ENCODE measurements around the gene NR3C1. TPM values are rescaled to one million over a fixed set of nuclear protein-coding genes. Genes with fewer than 3 reads are reported as not detected.

The NR3C1 gene
- total and polyA plus RNA-seq, 2 of the 4 experiments (the other 2 are of a cell fraction): 13.7 to 77.4 TPM

DNA sequence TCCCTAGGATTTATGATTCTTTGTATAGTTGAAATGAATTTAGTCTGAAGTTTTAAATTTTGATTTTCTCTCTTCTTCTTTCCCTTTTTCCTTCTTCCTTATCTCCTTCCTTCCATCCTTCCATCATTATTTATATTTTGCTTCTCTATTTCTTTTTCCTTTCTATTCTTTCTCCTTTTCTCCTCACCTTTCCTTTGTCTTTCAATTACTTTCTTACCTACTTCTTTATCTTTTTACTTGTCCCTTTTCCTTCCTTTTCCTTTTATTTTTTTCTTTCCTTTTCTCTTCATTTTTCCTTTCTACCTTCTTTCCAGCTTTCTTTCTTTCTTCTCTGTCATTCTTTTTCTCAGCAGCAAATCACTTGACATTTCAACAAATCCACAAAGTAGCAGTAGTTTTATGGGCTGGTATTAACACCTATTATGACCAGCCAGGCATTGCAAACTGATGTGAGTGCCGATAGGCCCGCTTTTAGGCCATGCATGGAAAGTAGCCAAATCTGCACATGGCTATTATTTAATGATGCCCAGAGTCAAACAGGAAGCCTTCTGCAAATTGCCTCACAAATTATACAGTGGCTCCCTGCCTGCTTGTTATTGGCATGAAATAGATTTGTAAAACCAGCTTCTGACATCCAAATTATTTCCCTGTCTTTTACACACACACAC is 37.1 kb upstream of the NR3C1 start:
- Histone ChIP-seq H3K36me3 (ENCODE audit: control insufficient read depth, insufficient read depth, low read length) (no peaks in the 10 kb centered on the region), H3K27me3 (ENCODE audit: control insufficient read depth, insufficient read depth, low read length) (no peaks in the 10 kb centered on the region), H2AFZ (replicated peaks; ENCODE audit: low read length, poor library complexity) (no peak overlapping the region), H2BK20ac (ENCODE audit: low read depth, low read length) (no peak overlapping the region), H3K79me1 (ENCODE audit: low read depth in 1 of 2, low read length in 2 of 2) (no peaks in the 10 kb centered on the region), H4K5ac (ENCODE audit: low read depth, low read length) (no peak overlapping the region), H3K4me3 (ENCODE audit: insufficient read depth, low read depth, low read length) (no peak overlapping the region), H2BK120ac (ENCODE audit: low read depth, low read length) (no peak overlapping the region), H3K9me3 (ENCODE audit: control insufficient read depth, insufficient read depth, low read length) (no peaks in the 10 kb centered on the region), H4K8ac (ENCODE audit: low read depth in 2 of 2, low read length in 2 of 2) (no peak overlapping the region), H4K91ac (ENCODE audit: insufficient read depth, low read depth, low read length) (no peak overlapping the region), H3K14ac (replicated peaks; ENCODE audit: low read depth, low read length) (no peak overlapping the region), H2AK5ac (ENCODE audit: low read depth, low read length) (no peak overlapping the region), H2BK5ac (ENCODE audit: low read depth, low read length, poor library complexity, severe bottlenecking) (no peak overlapping the region), H3K9me1 (ENCODE audit: insufficient read depth, low read length) (0 out of 2 replicates have a peak, but pooled peaks cover 4% of the 10 kb centered on the region), H4K20me1 (ENCODE audit: insufficient read depth, low read length) (no peaks in the 10 kb centered on the region), H2AK9ac (replicated peaks; ENCODE audit: low read depth, low read length, poor library complexity) (no peak overlapping the region), H3K9ac (ENCODE audit: low read depth, low read length) (no peak overlapping the region), H3K4ac (ENCODE audit: low read depth, low read length) (no peak overlapping the region), H3K4me1 (ENCODE audit: control insufficient read depth, insufficient read depth, low read length) (no peaks in the 10 kb centered on the region; the same call in 1 of the 2 replicates), H3K27ac (ENCODE audit: insufficient read depth, low read length) (no peak overlapping the region), H3K56ac (ENCODE audit: extremely low read depth, insufficient read depth, low read length) (no peak overlapping the region), H3K23ac (ENCODE audit: low read depth, low read length) (no peak overlapping the region), H3K4me2 (ENCODE audit: low read depth, low read length) (no peak overlapping the region), H2BK15ac (ENCODE audit: low read depth, low read length) (no peak overlapping the region), H3K18ac (ENCODE audit: low read depth, low read length) (no peak overlapping the region)
- ATAC-seq (ENCODE audit: low read depth): no peak
- no peak for DNase-seq
- WGBS, 2 experiments (ENCODE audit: extremely low coverage in 2 of 2, insufficient read length in 1 of 2): no CpG with 5 or more reads among the region's 2 CpGs
- CTCF ChIA-PET: interaction anchor here (1.2 kb wide), 1 partner anchor 8 kb away, joined by 3 read pairs; no protein-coding TSS in a partner anchor
- in situ Hi-C loops (cut with MboI; ENCODE audit: low sequenced_read_pairs) (no loop called here), intact Hi-C loops (cut with micrococcal nuclease) (no loop called here), dilution Hi-C loops (cut with HindIII; ENCODE audit: low sequenced_read_pairs, unreplicated experiment) (no loop called here)
- TF ChIP-seq CEBPB (IDR thresholded peaks at IDR 0.05; ENCODE audit: low read depth, low read length): no peak
- TF ChIP-seq BHLHE40 (IDR thresholded peaks at IDR 0.05; ENCODE audit: low read depth, low read length): no peak
- no peak for TF ChIP-seq RFX5 (IDR thresholded peaks at IDR 0.05; ENCODE audit: low read depth, low read length)
- no peak for TF ChIP-seq CHD1 (IDR thresholded peaks at IDR 0.05; ENCODE audit: low read depth, low read length)
- TF ChIP-seq SMC3 (IDR thresholded peaks at IDR 0.05; ENCODE audit: low read depth, low read length): no peak
- TF ChIP-seq, protein P1, sequence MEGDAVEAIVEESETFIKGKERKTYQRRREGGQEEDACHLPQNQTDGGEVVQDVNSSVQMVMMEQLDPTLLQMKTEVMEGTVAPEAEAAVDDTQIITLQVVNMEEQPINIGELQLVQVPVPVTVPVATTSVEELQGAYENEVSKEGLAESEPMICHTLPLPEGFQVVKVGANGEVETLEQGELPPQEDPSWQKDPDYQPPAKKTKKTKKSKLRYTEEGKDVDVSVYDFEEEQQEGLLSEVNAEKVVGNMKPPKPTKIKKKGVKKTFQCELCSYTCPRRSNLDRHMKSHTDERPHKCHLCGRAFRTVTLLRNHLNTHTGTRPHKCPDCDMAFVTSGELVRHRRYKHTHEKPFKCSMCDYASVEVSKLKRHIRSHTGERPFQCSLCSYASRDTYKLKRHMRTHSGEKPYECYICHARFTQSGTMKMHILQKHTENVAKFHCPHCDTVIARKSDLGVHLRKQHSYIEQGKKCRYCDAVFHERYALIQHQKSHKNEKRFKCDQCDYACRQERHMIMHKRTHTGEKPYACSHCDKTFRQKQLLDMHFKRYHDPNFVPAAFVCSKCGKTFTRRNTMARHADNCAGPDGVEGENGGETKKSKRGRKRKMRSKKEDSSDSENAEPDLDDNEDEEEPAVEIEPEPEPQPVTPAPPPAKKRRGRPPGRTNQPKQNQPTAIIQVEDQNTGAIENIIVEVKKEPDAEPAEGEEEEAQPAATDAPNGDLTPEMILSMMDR (conservative IDR thresholded peaks at IDR 0.05; ENCODE audit: low read depth, low read length): no peak
- no peak for TF ChIP-seq RAD21 (IDR thresholded peaks at IDR 0.05; ENCODE audit: low read length)
- TF ChIP-seq NFE2L2 (IDR thresholded peaks at IDR 0.05; ENCODE audit: low read depth, low read length): no peak
- no peak for TF ChIP-seq MXI1 (IDR thresholded peaks at IDR 0.05; ENCODE audit: borderline replicate concordance, low read depth, low read length)
- TF ChIP-seq, protein P2, sequence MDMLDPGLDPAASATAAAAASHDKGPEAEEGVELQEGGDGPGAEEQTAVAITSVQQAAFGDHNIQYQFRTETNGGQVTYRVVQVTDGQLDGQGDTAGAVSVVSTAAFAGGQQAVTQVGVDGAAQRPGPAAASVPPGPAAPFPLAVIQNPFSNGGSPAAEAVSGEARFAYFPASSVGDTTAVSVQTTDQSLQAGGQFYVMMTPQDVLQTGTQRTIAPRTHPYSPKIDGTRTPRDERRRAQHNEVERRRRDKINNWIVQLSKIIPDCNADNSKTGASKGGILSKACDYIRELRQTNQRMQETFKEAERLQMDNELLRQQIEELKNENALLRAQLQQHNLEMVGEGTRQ (IDR thresholded peaks at IDR 0.05; ENCODE audit: low read depth, low read length): no peak
- no peak for TF ChIP-seq FOS (IDR thresholded peaks at IDR 0.05; ENCODE audit: low read depth, low read length)
- no peak for TF ChIP-seq MAZ (IDR thresholded peaks at IDR 0.05; ENCODE audit: borderline replicate concordance, low read depth, low read length)
- TF ChIP-seq, protein P3, sequence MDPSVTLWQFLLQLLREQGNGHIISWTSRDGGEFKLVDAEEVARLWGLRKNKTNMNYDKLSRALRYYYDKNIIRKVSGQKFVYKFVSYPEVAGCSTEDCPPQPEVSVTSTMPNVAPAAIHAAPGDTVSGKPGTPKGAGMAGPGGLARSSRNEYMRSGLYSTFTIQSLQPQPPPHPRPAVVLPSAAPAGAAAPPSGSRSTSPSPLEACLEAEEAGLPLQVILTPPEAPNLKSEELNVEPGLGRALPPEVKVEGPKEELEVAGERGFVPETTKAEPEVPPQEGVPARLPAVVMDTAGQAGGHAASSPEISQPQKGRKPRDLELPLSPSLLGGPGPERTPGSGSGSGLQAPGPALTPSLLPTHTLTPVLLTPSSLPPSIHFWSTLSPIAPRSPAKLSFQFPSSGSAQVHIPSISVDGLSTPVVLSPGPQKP (IDR thresholded peaks at IDR 0.05; ENCODE audit: borderline replicate concordance, low read depth, low read length): no peak
- TF ChIP-seq POLR2A (IDR thresholded peaks at IDR 0.05; ENCODE audit: low read depth, low read length): no peak
- no TSS peak for BruUV-seq (replicated peaks)
- POLR2A ChIA-PET (ENCODE audit: unreplicated experiment): no interaction called here
